CD1c-positive myeloid dendritic cell (primary cell): ENCODE results near the gene DAB2IP.
"Not testable (repeated sequence)": the region's sequence is repeated elsewhere in the genome, so short reads cannot be mapped to it uniquely, and the experiment has no call there.

Experiments used
- DNase-seq: peaks from one replicate; pipeline ENCODE4 v3.0.0-alpha.2; 2016; ENCODE audit errors: extremely low spot score

The DAB2IP gene

DNA sequence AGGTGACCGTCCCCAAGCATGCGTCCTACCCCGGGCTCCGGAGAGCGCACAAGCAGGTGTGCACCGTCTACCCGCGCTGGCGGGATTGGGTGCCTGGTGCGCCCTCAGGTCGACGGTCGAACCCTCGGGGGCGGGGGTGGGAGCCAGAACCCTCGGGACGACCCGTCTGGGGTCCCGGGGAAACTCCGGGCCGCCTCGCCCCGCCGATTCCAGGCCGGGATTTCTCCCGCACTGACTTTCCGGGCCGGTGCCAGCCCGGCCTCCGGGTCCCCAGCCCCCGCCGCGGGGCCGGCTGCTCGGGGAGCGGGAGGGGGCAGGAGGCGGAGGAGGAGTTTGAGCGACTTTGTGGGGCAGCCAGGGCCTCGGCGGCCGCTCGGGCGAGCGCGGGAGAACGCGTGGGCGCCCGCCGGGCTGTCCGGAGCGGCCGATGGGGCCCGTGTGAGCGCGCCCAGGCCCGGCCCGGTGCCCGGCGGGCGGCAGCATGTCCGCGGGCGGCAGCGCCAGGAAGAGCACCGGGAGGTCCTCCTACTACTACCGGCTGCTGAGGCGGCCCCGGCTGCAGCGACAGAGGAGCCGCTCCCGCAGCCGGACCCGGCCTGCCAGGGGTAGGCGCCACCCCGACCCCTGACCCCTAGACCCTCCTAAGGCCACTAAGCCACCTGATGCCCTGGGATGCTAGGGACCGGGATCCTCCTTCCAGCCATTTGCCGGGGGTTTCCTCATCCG is at the start of gene DAB2IP:
TSS of gene DAB2IP (plus strand) at position 340 of the 726 bp plus-strand sequence. CDS start at position 482, 142 bp downstream.
- DNase-seq: peak; percentile 26

DNA sequence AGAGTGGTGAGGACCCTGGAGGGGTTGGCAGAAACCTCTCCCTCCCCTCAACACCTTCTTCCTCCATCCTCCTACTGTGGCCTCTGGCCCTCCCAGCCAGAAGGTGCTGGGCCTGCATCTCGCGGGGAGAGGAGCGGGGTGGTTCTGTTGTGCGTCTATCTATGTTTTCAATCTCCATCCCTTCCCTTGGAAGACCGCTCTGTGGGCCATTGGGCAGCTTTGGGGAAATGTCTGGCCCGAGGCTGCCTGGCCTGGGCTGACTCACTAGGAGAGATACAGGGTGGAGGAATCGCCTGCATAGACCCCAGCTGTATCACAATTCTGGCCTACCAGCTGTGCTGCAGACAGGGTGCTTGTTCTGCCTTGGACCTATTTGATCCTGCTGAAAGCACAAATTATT is 48.4 kb upstream of the DAB2IP start:
- DNase-seq: no peak

DNA sequence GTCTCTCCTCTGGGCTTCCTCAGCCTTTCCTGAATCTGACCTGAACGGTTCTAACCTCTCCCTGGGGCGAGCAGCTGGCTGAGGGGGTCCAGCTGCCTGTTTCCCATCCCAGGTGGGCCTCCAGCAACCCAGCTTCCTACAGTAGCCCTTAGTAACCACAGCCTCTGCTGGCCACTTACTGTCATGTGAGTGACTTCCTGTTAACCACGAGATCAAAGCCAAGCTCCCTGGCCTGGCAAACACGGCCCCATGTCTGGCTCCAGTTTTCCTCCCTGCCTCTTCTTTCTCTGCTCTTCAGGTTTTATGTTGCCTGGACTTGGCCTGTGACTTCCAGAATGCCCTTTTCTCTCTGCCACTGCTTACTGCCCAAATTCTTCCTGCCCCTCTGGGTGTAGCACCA is 47.2 kb upstream of the DAB2IP start:
- DNase-seq: peak; percentile 74

DNA sequence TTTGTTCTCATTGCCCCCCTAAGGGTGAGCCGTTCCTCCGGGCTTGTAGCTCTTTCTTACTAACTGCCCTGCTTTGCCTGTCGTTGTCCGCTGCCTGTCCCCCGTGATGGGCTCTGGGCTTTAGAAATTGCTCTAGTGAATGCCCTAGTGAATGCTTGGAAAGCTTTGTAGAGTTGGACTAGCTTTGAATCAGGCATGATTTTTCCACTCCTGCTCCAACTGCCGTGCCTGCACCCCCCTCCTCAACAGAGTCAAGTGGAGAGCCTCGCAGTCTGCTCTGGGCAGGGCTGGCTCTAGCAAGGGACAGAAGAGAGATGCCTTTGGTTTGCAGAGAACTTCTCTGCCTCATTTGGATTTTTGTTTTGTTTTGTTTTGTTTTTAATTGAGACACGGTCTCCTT is 46.8 kb upstream of the DAB2IP start:
- no peak for DNase-seq

DNA sequence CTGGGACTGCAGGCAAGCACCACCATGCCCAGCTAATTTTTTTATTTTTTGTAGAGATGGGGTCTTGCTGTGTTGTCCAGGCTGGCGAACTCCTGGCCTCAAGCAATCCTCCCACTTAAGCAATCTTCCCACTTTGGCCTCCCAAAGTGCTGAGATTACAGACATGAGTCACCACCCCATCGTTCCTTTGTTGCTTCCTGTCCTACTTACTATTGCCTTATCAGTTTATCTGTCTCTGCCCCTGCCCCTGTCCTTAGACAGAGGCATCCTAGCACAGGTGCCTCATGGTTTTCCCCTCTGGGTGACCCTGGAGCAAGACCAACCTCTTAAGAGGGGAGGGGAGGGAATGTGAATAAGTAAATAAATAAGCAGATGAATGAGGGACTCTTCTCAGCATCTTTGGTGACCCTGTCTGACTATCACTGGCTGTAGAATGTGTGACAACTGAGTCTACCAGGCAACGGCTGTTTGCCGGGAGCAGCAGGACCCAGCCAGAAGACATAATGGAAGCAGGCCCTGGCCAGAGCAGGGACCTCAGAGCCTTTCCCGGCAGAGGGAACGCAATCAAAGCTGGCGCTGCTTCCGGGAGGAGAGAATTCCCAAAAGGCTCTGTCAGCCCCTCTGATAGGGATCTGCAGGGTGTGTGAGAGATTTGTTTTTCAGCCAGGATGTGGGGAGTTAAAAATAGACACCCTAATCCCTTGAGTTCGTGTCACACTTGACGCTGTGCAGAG is 43.8 kb upstream of the DAB2IP start:
- DNase-seq: peak; percentile 28

DNA sequence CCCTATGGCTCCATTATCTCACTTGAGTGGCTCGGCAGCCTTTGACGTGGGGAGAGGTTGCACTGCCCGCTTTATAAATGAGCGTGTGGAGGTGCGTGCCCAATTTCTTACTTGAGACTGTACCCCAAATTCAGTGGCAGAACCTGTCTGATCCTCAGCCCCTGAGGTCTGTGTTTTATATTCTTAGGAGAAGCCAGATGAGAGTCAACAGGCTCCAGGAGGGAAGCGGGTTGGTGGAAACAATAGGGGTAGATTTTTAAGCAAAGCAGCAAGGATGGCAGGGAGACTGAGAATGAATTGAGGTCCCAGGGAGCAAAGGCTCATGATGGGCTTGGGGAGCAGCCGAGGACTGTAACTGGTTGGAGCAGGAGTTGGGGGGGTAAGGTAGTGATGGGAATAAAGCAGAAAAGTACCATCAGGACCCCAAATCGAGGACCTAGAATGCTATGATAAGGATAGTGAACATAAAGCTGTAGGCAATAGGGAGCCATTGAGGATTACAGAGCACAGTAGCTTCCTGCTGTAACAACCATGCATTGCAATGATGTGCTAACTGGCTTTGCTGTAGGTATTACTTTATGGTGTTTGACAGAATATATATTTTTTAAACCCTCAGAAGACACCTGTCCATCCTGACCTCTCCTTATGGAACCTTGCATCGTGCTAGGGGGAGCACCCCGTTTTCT is 43.1 kb upstream of the DAB2IP start:
- DNase-seq: no peak

DNA sequence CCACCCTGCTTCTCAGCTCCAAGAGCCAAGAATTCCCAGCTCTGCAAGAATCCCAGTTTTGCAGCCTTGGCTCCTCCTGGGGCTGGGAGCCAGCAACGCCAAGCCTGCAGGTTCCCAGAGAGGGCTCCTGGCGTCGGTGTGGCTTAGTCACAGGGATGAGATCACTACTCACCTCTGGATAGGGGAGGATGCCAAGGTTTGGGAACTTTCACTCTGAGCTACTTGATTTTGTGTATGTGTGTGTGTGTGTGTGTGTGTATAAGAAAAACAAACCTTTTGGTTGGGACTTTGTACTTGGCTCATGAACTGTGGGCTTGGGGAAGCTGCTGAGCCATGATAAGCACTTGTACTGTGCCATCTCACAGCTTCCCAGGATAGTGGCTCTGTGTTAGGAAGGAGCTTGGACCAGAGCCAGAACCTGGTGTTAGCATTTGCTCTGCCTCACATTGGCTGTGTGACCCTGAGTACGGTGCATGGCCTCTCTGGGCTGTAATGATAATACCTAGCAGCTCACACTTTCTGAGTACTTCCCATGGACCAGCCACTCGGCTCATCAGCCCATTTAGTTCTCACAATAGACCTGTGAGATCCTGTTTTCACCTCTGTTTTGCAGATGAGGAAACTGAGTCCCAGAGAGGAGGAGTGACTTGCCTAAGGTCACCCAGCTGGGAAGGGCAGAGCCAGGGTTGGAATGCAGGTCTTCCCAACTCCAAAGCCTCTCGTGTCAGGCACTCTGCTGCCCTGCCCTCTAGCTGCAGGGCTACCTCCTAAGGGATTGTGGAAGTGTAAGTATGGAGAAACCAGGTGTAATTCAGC is 41.4 kb upstream of the DAB2IP start:
- no peak for DNase-seq

DNA sequence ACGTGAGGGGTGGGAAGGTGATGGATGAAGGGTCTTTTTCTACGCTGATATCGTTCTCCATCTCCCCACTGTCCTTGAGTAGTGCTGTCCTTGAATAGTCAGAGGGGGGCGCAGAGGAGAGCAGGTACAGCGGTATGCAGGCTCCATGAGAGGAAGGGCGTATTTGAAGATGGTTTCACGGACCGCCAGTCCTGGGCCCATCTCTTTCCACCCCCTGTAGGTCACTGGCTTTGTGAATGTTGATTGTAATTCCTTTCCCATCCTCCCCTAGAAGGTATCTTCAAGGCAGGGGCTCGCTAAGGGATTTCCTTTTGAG is 40.8 kb upstream of the DAB2IP start:
- DNase-seq: no peak

DNA sequence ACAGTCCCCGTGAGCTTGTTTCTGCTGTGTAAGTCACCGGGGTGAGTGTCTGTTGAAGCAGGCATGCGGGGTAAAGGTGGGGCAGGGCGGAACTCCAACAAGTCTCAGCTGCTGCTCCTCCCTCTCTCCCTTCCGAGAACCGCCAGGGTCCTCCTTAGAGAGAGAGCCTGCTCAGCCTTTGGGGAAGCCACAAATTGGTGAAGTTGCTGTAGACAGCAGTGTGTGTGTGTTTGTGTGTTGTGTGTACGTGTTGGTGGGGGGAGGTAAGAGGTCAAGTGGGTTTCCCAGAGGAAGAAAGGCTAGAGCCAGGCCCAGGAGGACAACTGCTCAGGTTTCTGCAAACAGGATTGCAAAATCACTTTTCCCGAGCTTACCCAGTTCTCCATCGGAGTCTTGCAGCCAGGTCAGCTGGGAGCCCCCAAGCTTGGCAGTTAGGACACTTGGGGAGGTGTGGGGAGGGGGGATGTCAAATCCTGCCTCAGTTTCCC is 38.9 kb upstream of the DAB2IP start:
- no peak for DNase-seq

DNA sequence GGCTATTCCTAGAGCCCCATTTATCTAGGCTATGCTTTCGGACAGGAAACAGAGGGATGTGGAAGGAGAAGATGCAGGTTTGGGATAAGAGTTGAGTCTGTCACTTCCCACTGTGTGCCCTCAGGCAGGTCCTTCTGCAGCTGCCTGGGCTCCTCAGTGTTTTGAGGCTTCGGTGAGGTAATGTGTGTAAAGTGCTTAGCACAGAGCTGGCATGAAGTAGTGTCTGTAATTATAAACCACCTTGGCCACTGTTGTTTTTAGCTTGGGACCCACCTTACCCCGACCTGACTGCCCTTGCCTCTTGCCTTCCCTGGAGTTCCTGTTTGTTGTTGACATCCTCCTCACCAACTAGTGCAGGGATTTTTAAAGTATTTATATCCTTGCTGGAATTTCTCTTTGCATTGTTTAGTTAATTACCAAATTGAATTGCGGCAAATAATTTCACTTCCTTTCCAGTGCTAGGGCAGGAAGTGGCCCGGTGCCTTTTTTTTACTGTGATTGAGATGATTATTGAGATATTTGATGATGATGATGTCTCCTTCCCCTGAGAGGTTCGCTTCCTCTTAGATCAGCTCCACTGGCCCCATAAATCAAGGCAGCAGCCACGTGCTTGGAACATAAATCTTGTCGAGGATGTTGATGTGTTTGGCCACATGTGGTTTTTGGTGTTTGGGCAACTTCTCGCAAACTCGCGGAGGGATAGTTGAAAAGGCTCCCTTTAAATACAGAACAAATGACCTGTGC is 38.3 kb upstream of the DAB2IP start:
- DNase-seq: peak; percentile 33

DNA sequence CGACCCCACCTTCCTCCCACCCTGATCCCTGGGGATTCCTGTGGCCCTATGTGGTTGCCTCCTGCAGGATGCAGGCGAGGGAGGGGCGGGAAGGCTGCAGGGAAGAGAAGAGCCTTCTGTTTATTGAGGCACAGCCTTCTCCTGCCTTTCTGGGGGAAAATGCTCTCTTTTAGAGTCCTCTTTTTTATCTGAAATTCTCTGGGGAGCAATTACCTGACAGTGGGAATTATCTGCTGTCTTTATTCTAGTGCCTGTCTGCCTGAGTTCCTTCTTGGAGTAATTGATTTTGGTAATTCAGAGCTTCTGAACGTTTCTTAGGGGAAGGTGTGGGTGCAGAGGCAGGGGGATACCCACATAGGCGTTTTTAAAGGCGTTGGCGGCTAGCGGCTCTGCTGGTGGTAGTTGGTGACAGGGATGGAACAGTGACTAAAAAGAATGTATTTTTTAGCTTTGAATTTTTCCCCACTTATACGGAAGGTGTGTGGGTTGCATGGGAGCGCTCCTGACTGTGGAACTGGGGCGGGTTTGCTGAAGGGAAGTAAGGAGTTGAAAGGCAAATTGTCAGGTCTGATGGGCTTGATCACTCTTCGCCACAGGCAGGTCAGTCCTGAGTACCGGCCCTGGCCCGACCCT is 35.2 kb upstream of the DAB2IP start:
- no peak for DNase-seq

DNA sequence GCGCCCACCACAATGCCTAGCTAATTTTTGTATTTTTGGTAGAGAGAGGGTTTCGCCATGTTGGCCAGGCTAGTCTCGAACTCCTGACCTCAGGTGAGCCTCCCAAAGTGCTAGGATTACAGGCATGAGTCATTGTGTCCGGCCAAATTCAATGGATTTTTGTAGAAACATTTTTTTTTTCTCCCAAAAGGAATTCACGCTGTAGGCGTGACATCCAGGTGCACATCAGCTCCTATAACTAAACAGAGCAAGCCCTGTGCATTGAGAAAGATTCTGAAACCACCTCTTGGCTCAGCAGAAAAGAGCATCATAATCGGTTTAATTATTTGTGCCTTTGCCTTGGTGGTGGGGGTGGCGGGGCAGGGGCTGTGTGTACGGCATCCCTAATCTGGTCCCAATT is 32.9 kb upstream of the DAB2IP start:
- DNase-seq: no peak

DNA sequence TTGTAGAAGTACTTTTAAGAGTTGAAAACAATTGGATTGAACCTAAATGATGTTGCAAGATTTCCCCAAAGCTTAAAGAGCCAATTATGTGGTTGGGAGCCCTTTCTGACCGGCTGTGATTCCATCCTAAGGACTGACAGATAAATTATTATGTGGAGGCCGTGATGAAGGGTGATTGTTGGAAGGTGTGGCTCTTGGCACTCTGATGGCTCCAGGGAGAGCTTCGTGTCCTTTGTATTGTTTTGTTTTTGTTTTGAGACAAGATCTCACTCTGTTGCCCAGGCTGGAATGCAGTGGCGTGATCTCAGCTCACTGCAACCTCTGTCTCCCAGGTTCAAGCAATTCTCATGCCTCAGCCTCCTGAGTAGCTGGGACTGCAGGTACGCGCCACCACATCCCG is 32.5 kb upstream of the DAB2IP start:
- not testable (repeated sequence) for DNase-seq

DNA sequence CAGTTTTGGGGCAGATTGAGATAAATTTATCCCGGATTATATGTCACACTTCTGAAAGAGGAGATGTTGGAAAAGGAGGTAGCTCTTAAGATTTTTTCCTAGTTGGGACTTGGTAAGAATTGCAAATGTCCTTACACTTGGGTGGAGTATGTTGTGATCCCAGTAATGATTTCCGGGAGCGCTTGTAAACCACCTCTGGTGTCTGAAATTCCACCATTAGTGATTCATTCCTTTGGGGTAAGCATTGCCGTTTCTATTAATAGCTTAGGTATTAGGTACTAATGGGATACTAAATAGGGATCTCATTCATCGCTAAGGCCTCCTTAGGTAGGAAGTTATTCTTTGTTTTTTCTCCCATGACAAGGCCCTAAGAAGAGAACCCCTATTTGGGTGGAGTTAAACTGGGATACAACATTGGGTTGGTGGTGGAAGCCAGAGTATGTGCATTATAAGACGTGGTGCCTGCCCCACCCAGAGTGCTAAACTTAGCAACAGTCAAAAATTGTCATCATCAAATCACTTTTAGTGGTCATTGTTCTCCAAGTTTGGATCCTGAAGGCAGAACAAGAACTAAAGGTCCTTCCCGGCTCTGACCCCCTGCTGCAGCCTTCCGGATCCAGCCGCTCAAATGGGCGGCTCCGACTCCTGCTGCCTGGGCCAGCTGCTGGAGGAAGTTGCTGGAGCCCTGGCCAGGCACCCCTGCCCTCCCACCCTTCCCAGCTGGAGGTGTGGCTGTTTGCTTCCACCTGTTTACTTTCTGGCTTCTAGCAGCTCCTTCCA is 31.7 kb upstream of the DAB2IP start:
- no peak for DNase-seq

DNA sequence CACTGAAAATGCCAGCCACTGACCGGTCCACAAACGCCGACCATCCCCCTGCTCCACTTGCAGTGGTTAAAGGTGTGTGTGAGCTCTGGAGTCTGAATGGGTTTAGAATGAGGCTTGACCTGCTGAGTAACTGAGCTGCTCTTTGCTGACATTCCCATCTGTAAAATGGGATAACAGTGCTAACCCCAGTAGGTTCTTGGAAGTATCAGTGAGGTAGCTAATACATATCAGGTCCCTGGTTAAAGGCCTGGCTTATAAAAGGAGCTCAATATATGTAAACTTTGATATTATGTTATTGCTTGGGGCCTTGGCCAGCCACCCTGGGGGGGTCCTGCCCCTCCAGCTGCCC is 31.1 kb upstream of the DAB2IP start:
- DNase-seq: no peak

DNA sequence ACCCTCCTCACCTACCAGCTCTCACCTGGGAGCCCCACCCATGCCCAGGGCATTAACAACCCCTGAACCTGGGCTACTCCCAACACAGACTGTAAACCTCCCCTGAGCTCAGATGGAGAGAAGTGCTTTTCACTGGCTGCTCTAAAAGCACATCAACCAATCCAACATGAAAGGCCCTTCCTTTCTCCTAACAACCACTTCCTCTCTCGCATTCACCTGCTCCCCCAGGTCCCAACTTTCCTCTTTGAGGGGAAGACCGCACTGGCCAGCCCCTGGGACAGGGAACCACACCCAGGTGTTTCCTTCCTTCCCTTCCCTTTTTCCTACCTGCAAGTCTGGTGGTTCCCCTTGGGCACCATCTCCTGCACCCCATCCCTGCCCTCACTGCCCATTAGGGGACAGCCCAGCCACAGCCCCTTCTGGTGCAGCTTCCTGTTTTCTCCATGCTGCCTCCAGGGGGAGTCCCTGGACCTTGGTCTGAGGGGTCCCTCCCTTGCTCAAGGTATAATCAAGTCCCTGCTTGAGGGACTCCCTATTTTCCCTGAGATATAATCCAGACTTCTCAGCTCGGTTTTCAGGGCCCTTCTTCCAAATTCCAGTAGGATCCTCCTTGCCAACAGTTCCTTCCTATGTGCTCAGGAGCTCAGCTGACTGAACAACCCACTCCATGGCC is 30.5 kb upstream of the DAB2IP start:
- peak; percentile 20 for DNase-seq

DNA sequence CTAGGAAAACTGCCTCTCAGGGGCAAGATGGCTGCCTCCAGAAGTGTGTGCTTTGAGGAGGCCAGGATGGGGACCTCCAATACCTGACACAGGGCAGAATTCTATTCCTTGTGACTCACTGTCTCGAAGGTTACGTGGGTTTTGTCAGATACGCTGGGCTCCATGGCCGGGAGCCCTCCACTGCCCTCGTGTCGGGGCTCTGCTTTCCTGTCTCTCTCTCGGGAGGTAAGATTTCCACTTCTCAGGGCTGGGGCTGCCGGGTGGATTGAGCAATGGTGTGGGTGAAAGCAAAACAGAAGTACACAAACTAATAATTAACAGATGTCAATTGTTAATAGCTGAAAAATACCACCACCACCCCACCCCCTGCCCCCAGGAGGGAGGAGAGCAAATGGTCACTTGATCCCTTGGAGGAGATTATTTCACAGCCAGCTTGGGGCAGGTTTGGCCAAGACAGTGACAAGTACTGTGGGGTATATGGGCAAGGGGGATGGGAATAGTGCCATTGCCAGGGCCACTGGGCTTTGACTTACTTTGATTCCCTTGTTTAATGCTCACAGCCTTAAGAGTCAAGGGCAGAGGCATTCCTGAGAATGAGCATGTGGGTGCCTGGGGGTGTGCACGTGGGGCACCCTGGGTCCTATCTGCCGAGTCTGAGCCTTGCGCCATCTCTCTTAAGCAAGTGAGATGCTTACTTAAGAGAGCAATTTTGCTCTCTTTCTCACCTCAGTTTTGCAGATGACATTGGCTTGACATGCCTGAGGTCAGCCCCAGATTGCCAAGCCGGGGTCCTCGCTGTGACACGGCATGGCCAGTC is 28.8 kb upstream of the DAB2IP start:
- DNase-seq: no peak

DNA sequence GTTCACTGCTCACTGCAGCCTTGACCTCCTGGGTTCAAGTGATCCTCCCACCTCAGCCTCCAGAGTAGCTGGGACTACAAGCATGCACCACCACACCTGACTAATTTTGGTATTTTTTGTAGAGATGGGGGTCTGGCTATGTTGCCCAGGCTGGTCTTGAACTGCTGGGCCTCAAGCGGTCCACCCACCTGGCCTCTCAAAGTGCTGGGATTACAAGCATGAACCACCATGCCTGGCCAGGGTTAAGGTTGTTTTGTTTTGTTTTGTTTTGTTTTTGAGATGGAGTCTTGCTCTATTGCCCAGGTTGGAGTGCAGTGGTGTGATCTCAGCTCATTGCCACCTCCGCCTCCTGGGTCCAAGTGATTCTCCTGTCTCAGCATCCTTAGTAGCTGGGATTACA is 28.0 kb upstream of the DAB2IP start:
- not testable (repeated sequence) for DNase-seq

DNA sequence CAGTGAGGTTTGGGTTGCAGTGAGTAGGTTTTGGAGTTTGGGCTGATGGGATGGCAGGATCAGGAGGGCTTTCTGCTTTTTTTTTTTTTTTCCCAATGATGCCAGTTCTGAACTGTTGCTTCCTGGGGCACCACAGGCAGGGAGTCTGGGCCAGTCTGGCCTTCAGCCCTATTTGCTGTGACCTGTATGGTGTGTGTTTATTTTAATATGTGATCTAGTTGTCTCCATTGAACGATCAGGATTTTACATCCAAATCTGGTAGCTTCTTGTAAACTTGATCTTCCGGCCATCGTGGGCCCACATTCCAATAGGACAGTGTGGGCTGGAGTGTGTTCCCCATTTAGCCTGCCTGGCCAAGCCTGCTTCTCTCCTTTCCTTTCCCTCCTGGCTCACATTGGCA is 25.8 kb upstream of the DAB2IP start:
- no peak for DNase-seq
